ENCODE measurements around the gene WBP1L.
"Not testable (repeated sequence)": the region's sequence is repeated elsewhere in the genome, so short reads cannot be mapped to it uniquely, and the experiment has no call there.

Gene WBP1L

GRCh38 chr10:102813734-102814452 lies 70.1 kb downstream of the WBP1L start:
- no peak for DNase-seq

DNA sequence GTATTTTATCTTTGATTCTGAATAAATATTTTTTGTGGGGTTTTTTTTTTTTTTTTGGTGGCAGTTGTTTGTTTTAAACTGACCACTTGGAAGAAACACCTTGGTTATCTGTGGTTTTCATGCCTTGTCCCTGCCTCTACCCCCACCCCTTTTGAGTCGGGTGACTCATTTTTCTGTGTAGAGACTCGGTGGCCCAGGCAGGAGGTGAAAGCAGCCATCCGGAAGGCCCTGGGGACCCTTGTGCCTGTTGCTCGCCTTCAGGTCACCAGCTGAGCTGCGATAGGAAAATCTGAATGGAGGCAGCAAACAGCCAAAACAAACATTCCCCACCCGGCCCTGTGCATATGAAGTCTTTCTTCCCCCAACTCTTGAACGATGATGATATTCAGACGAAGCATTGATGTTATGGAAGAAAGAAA lies 70.7 kb downstream of the WBP1L start:
- no peak for DNase-seq

DNA sequence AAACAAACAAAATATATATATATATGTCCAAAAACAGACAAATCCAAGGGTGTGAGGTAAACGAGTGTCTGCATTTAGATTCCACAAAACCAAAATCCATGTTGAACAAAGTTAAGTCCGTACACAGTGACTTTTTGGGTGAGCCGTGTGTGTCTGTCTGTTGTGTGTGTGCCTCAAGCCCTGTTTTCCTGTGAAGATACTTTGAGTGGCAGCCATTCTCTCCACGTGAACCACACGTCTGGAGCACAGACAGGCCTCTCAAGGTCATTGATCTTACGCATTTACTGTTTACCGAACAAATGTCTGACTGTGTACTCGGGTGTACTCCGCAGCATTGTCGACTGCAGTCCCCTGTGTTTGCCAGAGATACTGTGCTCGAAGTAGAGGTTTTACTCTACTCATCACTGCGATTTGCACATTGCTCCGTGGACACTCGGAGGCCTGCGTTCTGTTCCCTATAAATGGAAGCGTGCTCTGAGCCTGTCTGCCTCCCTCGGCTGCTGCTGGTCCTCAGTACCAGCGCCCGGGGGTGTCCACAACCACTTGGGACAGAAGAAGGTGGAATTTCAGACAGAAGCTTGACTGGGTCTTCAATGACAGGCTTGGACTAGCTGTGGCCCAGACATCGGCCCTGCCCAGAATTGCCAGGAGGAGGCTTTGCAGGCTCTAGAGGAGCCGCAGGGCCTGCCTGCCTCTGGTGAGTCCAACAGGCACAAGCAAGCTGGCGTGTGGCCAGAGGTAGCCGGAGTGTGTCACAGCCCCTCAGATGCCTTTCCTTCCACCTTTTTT lies 71.3 kb downstream of the WBP1L start:
- DNase-seq: no peak

DNA sequence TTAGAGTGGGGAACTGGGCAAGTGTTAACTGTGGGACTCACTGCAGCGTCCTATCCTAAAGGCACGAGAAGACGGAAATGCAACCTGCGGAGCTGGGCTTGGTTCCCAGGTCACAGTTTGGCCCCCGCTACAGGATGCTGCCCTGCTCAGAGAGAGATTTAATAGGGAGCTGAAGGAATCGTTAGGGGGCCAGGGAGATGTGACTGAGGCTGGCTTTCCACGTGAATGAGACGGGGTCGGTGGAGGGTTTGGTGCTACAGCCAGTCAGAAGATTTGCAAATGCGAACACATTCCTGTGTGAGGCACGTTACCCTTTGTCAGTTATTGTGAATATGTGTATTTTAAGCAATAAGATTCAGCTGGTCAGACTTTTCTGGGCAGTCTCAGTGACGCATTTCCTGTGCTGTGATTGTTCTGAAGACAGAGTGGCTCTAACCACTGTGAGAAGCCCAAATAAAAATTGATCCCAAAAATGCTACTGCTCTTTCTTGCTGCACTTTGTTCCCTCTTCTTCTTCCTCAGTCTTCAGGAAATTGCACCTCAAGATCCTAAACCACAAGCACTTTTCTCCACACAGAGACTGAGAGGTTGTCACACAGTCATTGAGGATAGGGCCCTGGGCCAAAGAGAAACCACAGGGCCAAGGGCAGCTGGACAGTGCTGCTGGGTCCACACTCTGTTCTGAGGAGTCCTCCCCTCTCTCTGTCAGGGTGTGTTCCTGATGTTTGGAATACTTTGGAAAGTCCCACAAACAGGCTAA lies 72.2 kb downstream of the WBP1L start:
- DNase-seq: no peak

- no peak for DNase-seq
Measured at GRCh38 chr10:102817175-102817574, 73.4 kb downstream of the WBP1L start.

GRCh38 chr10:102819054-102819453 lies 75.3 kb downstream of the WBP1L start:
- DNase-seq: no peak

- not testable (repeated sequence) for DNase-seq
Measured at GRCh38 chr10:102820008-102820407, 76.3 kb downstream of the WBP1L start.

GRCh38 chr10:102822222-102822621 lies 78.5 kb downstream of the WBP1L start:
- DNase-seq: no peak

- no peak for DNase-seq
Measured at GRCh38 chr10:102824664-102825063, 80.9 kb downstream of the WBP1L start.

DNA sequence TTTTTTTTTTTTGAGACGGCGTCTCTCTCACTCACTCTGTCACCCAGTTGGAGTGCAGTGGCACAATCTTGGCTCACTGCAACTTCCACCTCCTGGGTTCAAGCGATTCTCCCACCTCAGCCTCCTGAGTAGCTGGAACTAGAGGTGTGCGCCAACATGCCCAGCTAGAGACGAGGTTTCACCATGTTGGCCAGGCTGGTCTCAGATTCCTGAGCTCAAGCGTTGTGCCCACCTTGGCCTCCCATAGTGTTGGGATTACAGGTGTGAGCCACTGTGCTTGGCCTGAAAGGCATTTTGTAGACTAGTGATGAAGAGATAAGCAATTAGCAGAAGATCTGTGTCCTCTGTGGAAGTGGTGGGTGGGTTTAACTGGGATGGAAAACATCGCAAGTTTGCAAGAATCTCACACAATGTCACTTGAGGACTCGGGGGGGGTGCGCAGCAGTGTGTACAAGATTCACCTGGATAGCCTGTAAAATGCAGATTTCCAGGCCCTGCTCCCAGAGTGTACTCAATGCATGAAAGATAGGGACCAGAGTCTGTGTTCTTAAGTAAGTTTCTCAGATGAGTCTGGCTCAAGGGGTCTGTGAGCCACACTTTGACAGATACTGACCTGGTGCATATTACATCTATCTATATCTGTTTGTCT lies 82.5 kb downstream of the WBP1L start:
- no peak for DNase-seq

GRCh38 chr10:102827597-102827975 lies 83.8 kb downstream of the WBP1L start:
- DNase-seq: no peak

DNA sequence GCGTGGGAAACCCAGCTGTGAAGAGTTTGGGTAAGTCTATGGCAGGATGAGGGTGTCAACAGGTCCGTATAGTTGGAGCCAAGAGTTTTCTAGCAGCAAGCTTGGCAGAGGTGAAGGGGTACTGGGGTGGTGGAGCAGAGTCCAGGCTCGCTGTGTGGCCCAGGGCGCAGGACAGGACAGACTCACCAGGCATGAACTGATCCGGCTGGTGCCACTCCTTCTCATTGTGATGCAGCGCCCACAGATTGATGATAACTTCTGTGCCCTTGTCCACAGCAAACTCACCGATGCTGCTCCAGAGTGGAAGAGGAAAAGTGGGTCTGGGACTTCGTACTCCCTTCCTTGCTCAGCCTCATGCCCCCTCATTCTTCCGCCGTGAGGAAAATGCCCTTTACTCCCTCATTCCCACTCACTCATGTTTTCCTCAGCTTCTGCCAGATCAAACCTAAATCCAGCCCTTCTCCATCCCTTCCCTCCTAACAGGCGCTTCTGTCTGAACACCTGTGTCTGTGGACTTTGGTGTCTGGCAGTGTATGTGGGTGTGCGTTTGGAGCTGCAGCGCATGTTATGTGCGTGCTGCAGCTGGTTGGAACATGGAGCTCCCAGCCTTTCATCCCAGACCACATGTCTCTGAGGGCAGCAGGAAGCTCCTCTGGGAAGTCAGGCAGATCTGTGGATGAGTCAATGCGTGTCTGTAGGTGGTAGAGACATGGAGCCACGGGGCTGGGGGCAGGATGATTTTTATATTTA lies 87.7 kb downstream of the WBP1L start:
- DNase-seq: no peak

DNA sequence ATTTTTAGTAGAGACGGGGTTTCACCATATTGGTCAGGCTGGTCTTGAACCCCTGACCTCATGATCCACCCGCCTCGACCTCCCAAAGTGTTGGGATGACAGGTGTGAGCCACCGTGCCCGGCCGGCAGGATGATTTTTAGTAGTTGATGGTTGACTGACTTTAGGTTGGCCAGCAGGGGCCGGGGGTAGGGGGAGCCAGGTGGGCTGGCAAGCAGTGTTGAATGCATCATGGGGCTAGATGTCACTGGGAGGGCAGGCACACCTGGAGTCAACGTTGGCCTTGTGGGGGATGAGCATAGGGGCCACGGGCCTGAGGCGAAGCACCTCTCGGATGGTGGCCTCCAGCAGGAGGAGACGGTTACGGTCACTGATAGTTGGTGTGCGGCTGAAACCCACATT lies 88.5 kb downstream of the WBP1L start:
- no peak for DNase-seq

GRCh38 chr10:102832987-102833386 lies 89.2 kb downstream of the WBP1L start:
- DNase-seq: no peak

- no peak for DNase-seq
Measured at GRCh38 chr10:102834143-102834542, 90.4 kb downstream of the WBP1L start.

DNA sequence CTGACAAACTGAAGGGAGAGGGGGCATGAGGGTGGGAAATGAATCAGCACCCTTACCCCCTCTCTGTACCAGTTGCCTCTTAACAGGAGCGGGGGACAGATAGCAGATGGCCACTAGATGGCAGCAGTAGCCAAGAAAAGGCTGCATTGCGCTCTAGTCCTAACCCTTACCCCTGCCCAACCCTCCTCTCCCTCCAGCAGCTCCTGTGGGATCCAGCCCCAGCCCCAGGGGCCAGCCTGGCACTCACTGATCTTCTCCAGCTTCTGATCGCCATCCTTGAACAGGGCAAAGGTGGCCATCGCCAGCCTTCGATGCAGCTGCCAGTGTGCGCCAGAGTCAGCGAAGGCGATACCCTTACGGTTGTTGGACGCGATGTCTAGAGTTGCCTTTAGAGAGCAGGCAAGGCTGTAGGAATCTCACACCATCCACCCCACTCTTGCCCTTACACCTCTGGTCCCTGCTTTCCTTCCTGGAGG lies 91.3 kb downstream of the WBP1L start:
- peak; percentile 81 to 83 for DNase-seq

DNA sequence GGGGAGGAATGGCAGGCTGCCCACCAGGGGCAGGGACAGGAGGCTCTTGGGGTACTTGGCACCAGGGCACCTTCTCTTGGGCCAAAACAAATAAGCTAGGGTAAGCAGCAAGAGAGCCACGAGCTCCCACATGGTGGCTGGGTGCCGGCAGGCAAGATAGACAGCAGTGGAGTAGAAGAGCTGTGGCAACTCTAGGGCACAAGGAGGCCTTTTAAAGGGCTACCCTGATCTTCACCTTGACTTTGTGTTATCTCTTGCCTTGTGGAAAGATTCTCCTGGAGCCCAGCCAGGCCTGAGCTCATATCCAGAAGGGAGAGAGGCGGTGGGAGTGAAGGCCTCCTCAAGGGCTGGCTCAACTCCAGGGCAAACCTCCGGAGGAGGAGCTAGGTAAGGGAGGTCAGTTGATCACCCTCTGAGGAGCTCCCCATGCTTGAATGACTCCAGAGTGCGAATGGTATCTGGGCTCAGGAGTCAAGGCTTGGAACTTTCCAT lies 93.5 kb downstream of the WBP1L start, which contains the start of gene CYP17A1:
Gene CYP17A1, minus strand, starts transcription at position 184 of the 492 bp plus-strand sequence. Its CDS starts 52 bp downstream, at position 132.
- DNase-seq: no peak

DNA sequence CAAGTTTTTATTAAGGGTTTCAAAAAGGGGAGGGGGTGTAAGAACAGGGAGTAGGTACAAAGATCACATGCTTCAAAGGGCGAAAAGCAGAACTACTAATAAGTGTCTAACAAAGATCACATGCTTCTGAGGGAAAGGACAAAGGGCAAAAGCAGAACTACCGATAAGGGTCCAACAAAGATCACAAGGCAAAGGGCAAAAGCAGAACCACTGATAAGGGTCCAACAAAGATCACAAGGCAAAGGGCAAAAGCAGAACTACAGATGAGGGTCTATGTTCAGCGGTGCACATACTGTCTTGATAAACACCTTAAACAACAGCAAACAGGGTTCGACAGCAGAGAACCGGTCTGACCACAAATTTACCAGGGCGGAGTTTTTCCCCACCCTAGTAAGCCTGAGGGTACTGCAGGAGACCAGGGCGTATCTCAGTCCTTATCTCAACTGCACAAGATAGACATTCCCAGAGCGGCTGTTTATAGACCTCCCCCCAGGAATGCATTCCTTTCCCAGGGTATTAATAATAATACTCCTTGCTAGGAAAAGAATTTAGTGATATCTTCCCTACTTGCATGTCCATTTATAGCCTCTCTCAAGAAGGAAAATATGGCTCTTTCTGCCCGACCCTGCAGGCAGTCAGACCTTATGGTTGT lies 94.7 kb downstream of the WBP1L start:
- not testable (repeated sequence) for DNase-seq

DNA sequence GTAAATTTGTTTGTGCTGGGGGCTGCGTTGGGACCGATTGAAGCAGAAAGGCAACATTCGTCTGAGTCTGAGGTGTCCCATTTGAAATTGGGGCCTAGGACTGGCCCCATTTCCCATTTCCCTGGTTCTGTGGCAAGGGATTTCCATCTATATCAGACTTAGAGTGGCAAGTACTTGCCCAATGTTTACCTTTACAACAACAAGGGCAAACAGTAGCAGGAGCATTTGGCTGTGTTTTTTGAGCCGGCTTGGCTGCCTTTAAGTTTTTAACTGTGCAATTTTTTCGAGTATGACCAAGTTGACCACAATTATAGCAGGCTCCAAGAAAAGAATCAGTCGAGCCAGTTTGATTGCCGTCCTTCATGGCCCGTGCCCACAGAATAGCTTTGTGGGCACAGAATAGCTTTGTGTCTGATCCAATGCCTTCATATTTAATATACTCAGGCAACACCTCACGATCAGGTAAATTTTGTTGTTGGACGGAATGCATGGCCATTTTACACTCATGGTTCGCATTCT lies 98.1 kb downstream of the WBP1L start:
- DNase-seq: no peak

GRCh38 chr10:102843139-102843538 lies 99.4 kb downstream of the WBP1L start:
- not testable (repeated sequence) for DNase-seq

DNA sequence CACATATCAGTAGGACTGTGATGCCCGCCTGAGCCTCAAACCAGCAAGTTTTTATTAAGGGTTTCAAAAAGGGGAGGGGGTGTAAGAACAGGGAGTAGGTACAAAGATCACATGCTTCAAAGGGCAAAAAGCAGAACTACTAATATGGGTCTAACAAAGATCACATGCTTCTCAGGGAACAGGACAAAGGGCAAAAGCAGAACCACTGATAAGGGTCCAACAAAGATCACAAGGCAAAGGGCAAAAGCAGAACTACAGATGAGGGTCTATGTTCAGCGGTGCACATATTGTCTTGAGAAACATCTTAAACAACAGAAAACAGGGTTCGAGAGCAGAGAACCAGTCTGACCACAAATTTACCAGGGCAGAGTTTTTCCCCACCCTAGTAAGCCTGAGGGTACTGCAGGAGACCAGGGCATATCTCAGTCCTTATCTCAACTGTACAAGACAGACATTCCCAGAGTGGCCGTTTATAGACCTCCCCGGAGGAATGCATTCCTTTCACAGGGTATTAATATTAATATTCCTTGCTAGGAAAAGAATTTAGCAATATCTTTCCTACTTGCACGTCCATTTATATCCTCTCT lies 100.5 kb downstream of the WBP1L start:
- DNase-seq: not testable (repeated sequence)

Measured in activated T-cell treated with anti-CD3 and anti-CD28 coated beads, Interleukin-2, amount 50 U/mL, for 48 hours (primary cell).